ENCODE data around the gene NME3.

DNA sequence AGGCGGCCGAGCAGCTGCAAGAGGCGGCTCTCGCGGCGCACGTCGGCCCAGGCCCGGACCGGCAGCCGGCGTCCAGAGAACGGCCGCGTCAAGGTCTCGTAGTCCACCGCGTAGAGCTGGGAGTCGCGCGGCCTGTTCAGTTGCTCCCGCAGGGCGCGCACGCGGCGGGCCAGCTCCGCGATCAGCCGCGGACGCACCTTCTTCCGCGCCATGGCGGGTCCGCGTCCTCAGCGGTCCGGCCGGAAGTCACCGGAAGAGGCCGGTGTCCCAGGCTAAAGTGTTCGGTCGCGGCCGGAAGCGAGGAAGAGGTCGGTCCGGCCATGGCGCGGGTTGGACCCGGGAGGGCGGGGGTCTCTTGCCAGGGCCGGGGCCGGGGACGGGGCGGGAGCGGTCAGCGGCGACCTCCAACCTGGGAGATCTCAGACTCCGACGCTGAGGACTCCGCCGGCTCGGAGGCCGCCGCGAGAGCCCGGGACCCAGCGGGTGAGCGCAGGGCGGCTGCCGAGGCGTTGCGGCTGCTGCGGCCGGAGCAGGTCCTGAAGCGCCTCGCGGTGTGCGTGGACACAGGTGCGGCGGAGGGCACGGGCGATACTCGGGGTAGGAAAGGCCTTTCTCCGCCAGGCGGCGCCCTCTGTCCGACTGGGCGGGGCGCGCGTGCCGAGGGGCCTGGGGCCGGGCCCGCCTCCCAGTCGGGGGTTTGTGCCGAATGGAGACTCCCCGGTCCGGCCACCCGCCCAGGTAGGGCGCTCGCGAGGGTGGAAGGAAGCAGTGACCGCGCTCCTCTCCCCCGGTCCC lies 1.8 kb upstream of the NME3 start, which contains the start of gene MRPS34:
- TF ChIP-seq, protein P1, sequence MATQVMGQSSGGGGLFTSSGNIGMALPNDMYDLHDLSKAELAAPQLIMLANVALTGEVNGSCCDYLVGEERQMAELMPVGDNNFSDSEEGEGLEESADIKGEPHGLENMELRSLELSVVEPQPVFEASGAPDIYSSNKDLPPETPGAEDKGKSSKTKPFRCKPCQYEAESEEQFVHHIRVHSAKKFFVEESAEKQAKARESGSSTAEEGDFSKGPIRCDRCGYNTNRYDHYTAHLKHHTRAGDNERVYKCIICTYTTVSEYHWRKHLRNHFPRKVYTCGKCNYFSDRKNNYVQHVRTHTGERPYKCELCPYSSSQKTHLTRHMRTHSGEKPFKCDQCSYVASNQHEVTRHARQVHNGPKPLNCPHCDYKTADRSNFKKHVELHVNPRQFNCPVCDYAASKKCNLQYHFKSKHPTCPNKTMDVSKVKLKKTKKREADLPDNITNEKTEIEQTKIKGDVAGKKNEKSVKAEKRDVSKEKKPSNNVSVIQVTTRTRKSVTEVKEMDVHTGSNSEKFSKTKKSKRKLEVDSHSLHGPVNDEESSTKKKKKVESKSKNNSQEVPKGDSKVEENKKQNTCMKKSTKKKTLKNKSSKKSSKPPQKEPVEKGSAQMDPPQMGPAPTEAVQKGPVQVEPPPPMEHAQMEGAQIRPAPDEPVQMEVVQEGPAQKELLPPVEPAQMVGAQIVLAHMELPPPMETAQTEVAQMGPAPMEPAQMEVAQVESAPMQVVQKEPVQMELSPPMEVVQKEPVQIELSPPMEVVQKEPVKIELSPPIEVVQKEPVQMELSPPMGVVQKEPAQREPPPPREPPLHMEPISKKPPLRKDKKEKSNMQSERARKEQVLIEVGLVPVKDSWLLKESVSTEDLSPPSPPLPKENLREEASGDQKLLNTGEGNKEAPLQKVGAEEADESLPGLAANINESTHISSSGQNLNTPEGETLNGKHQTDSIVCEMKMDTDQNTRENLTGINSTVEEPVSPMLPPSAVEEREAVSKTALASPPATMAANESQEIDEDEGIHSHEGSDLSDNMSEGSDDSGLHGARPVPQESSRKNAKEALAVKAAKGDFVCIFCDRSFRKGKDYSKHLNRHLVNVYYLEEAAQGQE (IDR thresholded peaks at IDR 0.05) = no peak
- TF ChIP-seq, protein P2, sequence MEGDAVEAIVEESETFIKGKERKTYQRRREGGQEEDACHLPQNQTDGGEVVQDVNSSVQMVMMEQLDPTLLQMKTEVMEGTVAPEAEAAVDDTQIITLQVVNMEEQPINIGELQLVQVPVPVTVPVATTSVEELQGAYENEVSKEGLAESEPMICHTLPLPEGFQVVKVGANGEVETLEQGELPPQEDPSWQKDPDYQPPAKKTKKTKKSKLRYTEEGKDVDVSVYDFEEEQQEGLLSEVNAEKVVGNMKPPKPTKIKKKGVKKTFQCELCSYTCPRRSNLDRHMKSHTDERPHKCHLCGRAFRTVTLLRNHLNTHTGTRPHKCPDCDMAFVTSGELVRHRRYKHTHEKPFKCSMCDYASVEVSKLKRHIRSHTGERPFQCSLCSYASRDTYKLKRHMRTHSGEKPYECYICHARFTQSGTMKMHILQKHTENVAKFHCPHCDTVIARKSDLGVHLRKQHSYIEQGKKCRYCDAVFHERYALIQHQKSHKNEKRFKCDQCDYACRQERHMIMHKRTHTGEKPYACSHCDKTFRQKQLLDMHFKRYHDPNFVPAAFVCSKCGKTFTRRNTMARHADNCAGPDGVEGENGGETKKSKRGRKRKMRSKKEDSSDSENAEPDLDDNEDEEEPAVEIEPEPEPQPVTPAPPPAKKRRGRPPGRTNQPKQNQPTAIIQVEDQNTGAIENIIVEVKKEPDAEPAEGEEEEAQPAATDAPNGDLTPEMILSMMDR (IDR thresholded peaks at IDR 0.05; ENCODE audit: low read depth, low read length, missing input control) = peak; percentile 65
- TF ChIP-seq, protein P3, sequence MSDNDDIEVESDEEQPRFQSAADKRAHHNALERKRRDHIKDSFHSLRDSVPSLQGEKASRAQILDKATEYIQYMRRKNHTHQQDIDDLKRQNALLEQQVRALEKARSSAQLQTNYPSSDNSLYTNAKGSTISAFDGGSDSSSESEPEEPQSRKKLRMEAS (IDR thresholded peaks at IDR 0.05) = no peak
- TF ChIP-seq SP1 (IDR thresholded peaks at IDR 0.05) = peak; percentile 11
- no peak for TF ChIP-seq FOXA1 (IDR thresholded peaks at IDR 0.05)
- no peak for TF ChIP-seq JUND (IDR thresholded peaks at IDR 0.05)
- no peak for TF ChIP-seq TAF1 (conservative IDR thresholded peaks at IDR 0.05)
- TF ChIP-seq, protein P4, sequence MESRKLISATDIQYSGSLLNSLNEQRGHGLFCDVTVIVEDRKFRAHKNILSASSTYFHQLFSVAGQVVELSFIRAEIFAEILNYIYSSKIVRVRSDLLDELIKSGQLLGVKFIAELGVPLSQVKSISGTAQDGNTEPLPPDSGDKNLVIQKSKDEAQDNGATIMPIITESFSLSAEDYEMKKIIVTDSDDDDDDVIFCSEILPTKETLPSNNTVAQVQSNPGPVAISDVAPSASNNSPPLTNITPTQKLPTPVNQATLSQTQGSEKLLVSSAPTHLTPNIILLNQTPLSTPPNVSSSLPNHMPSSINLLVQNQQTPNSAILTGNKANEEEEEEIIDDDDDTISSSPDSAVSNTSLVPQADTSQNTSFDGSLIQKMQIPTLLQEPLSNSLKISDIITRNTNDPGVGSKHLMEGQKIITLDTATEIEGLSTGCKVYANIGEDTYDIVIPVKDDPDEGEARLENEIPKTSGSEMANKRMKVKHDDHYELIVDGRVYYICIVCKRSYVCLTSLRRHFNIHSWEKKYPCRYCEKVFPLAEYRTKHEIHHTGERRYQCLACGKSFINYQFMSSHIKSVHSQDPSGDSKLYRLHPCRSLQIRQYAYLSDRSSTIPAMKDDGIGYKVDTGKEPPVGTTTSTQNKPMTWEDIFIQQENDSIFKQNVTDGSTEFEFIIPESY (IDR thresholded peaks at IDR 0.05) = no peak
- no peak for TF ChIP-seq EGR1 (IDR thresholded peaks at IDR 0.05; ENCODE audit: low read depth in 2 of 2)
- TF ChIP-seq, protein P5, sequence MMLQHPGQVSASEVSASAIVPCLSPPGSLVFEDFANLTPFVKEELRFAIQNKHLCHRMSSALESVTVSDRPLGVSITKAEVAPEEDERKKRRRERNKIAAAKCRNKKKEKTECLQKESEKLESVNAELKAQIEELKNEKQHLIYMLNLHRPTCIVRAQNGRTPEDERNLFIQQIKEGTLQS (IDR thresholded peaks at IDR 0.05) = no peak
- peak; percentile 84 for TF ChIP-seq YY1 (IDR thresholded peaks at IDR 0.05)
- peak; percentile 29 to 64 for TF ChIP-seq RAD21 (IDR thresholded peaks at IDR 0.05)
